Activated T-cell treated with anti-CD3 and anti-CD28 coated beads, Interleukin-2, amount 50 U/mL, for 72 hours (primary cell): Measurements from ENCODE around the gene EPHB3. TPM values are rescaled to one million over a fixed set of nuclear protein-coding genes. Genes with fewer than 3 reads are reported as not detected.

Experiments used
- ATAC-seq, 2 donors: fragments of 150-1000 bp; cut with Tn5 transposase; replicated peaks in 1 of 2; 2 replicates each; pipeline ENCODE4 v1.10.0; 2021; ENCODE audit warnings: moderate library complexity in 2 of 2, mild to moderate bottlenecking in 1 of 2
- DNase-seq, 2 donors: peaks; one replicate each; pipeline ENCODE4 v3.0.0; 2021 to 2022; ENCODE audit warnings: mixed read lengths in 1 of 2
- H3K27ac Mint-ChIP-seq: one replicate; pipeline ENCODE4 v1.8.0; 2022; ENCODE audit warnings: mild to moderate bottlenecking, moderate library complexity, mixed read lengths
- H3K27me3 Mint-ChIP-seq: one replicate; pipeline ENCODE4 v1.8.0; 2022; ENCODE audit warnings: low read depth, mixed read lengths
- H3K36me3 Mint-ChIP-seq, 2 donors: one replicate each; pipeline ENCODE4 v1.8.0; 2022; ENCODE audit warnings: mixed read lengths in 2 of 2, mild to moderate bottlenecking in 1 of 2; ENCODE audit not compliant: insufficient read depth in 2 of 2
- H3K4me1 Mint-ChIP-seq: one replicate; pipeline ENCODE4 v1.8.0; 2022; ENCODE audit warnings: low read depth, mixed read lengths
- H3K4me3 Mint-ChIP-seq, 2 donors: one replicate each; pipeline ENCODE4 v1.8.0; 2022; ENCODE audit warnings: mild to moderate bottlenecking in 2 of 2, mixed read lengths in 2 of 2, moderate library complexity in 2 of 2
- H3K9me3 Mint-ChIP-seq, 2 donors: one replicate each; pipeline ENCODE4 v1.8.0; 2022; ENCODE audit warnings: mixed read lengths in 2 of 2
- total RNA-seq, 2 donors: library from RNA; stranded (reverse); gene quantifications; one replicate each; pipeline ENCODE4 v1.2.3, GENCODE V29; 2022

The EPHB3 gene
- total RNA-seq, 2 donors from 2014 or later, result 0.12 to 0.50 TPM

- no peak for ATAC-seq
- Mint-ChIP-seq H3K4me3 (no peak overlapping the region), H3K4me1 (peaks cover 13% of the 10 kb centered on the region), H3K27me3 (peaks cover 5% of the 10 kb centered on the region), H3K27ac (no peak overlapping the region), H3K36me3 (no peaks in the 10 kb centered on the region), H3K9me3 (no peaks in the 10 kb centered on the region)
- no peak for DNase-seq
These were observed 9.8 kb upstream of the EPHB3 start for GRCh38 chr3:184551614-184552256.

GRCh38 chr3:184552296-184552695 is 9.3 kb upstream of the EPHB3 start:
- H3K4me1 Mint-ChIP-seq, result peaks cover 19% of the 10 kb centered on the region
- DNase-seq, result no peak
- peaks cover 6% of the 10 kb centered on the region for H3K27me3 Mint-ChIP-seq
- H3K36me3 Mint-ChIP-seq, result no peaks in the 10 kb centered on the region
- no peak overlapping the region for H3K27ac Mint-ChIP-seq
- H3K4me3 Mint-ChIP-seq, result no peak overlapping the region
- no peaks in the 10 kb centered on the region for H3K9me3 Mint-ChIP-seq
- no peak for ATAC-seq

GRCh38 chr3:184552863-184553262 is 8.7 kb upstream of the EPHB3 start:
- DNase-seq, result no peak

GRCh38 chr3:184553385-184553784 is 8.2 kb upstream of the EPHB3 start:
- Mint-ChIP-seq H3K9me3 (no peaks in the 10 kb centered on the region), H3K4me3 (no peak overlapping the region), H3K27ac (no peak overlapping the region), H3K4me1 (peaks cover 22% of the 10 kb centered on the region), H3K36me3 (no peaks in the 10 kb centered on the region), H3K27me3 (peaks cover 17% of the 10 kb centered on the region)
- DNase-seq (no peak), ATAC-seq (no peak)

More at GRCh38 chr3:184552863-184553262, 8.7 kb upstream of the EPHB3 start:
- ATAC-seq, result no peak
- peaks cover 22% of the 10 kb centered on the region for H3K4me1 Mint-ChIP-seq
- H3K27me3 Mint-ChIP-seq, result peaks cover 12% of the 10 kb centered on the region
- no peak overlapping the region for H3K4me3 Mint-ChIP-seq
- H3K36me3 Mint-ChIP-seq, result no peaks in the 10 kb centered on the region
- H3K27ac Mint-ChIP-seq, result no peak overlapping the region
- H3K9me3 Mint-ChIP-seq, result no peaks in the 10 kb centered on the region

- peaks cover 22% of the 10 kb centered on the region for H3K4me1 Mint-ChIP-seq
- no peaks in the 10 kb centered on the region for H3K9me3 Mint-ChIP-seq
- H3K4me3 Mint-ChIP-seq, result no peak overlapping the region
- no peak overlapping the region for H3K27ac Mint-ChIP-seq
- no peaks in the 10 kb centered on the region for H3K36me3 Mint-ChIP-seq
- DNase-seq, result no peak
- ATAC-seq, result no peak
- peaks cover 20% of the 10 kb centered on the region for H3K27me3 Mint-ChIP-seq
These were observed 7.1 kb upstream of the EPHB3 start for GRCh38 chr3:184554461-184554860.

GRCh38 chr3:184556582-184557347 is 4.8 kb upstream of the EPHB3 start:
- Mint-ChIP-seq H3K27ac (no peak overlapping the region), H3K36me3 (no peaks in the 10 kb centered on the region), H3K9me3 (no peaks in the 10 kb centered on the region), H3K27me3 (peaks cover 35% of the 10 kb centered on the region), H3K4me3 (no peak overlapping the region), H3K4me1 (peaks cover 37% of the 10 kb centered on the region)
- DNase-seq (no peak), ATAC-seq (no peak)

GRCh38 chr3:184557348-184557950 is 4.1 kb upstream of the EPHB3 start:
- DNase-seq (no peak), ATAC-seq (no peak)
- Mint-ChIP-seq H3K27me3 (peaks cover 32% of the 10 kb centered on the region), H3K4me3 (no peak overlapping the region), H3K9me3 (no peaks in the 10 kb centered on the region), H3K4me1 (peaks cover 37% of the 10 kb centered on the region), H3K36me3 (no peaks in the 10 kb centered on the region), H3K27ac (no peak overlapping the region)

- no peak for ATAC-seq
- Mint-ChIP-seq H3K27me3 (peaks cover 43% of the 10 kb centered on the region), H3K4me1 (peaks cover 33% of the 10 kb centered on the region), H3K36me3 (no peaks in the 10 kb centered on the region), H3K9me3 (no peaks in the 10 kb centered on the region), H3K4me3 (no peak overlapping the region), H3K27ac (no peak overlapping the region)
- DNase-seq, result no peak
These were observed 2.9 kb upstream of the EPHB3 start for GRCh38 chr3:184558726-184559125.

GRCh38 chr3:184559336-184559735 is 2.2 kb upstream of the EPHB3 start:
- no peak for ATAC-seq
- no peak for DNase-seq
- H3K27me3 Mint-ChIP-seq, result peaks cover 49% of the 10 kb centered on the region
- H3K9me3 Mint-ChIP-seq, result no peaks in the 10 kb centered on the region
- peaks cover 33% of the 10 kb centered on the region for H3K4me1 Mint-ChIP-seq
- no peak overlapping the region for H3K4me3 Mint-ChIP-seq
- H3K27ac Mint-ChIP-seq, result no peak overlapping the region
- H3K36me3 Mint-ChIP-seq, result no peaks in the 10 kb centered on the region

- no peaks in the 10 kb centered on the region for H3K9me3 Mint-ChIP-seq
- H3K4me1 Mint-ChIP-seq, result peaks cover 33% of the 10 kb centered on the region
- ATAC-seq (no peak), DNase-seq (no peak)
- peaks cover 60% of the 10 kb centered on the region for H3K27me3 Mint-ChIP-seq
- H3K4me3 Mint-ChIP-seq, result peak overlapping the region; percentile 77 to 84
- H3K36me3 Mint-ChIP-seq, result no peaks in the 10 kb centered on the region
- H3K27ac Mint-ChIP-seq, result no peak overlapping the region
These were observed 1.1 kb upstream of the EPHB3 start for GRCh38 chr3:184560531-184560930.

- no peak for ATAC-seq
- Mint-ChIP-seq H3K9me3 (no peaks in the 10 kb centered on the region), H3K27me3 (peaks cover 60% of the 10 kb centered on the region)
These were observed 610 bp downstream of the EPHB3 start for GRCh38 chr3:184561913-184562877.

GRCh38 chr3:184562878-184563560 is 1.4 kb downstream of the EPHB3 start:
- Mint-ChIP-seq H3K27ac (no peak overlapping the region), H3K9me3 (no peaks in the 10 kb centered on the region), H3K36me3 (no peaks in the 10 kb centered on the region), H3K27me3 (peaks cover 59% of the 10 kb centered on the region), H3K4me1 (peaks cover 16% of the 10 kb centered on the region), H3K4me3 (no peak overlapping the region)
- no peak for ATAC-seq
- DNase-seq, result no peak

More at GRCh38 chr3:184561913-184562877, 610 bp downstream of the EPHB3 start:
- H3K27ac Mint-ChIP-seq, result no peak overlapping the region
- DNase-seq, result peak; percentile 30 to 39
- H3K4me3 Mint-ChIP-seq, result peak overlapping the region; percentile 77 to 84
- H3K4me1 Mint-ChIP-seq, result peaks cover 20% of the 10 kb centered on the region
- no peaks in the 10 kb centered on the region for H3K36me3 Mint-ChIP-seq
